ENCODE results near the gene TRIL.

- TF ChIP-seq, protein P1, sequence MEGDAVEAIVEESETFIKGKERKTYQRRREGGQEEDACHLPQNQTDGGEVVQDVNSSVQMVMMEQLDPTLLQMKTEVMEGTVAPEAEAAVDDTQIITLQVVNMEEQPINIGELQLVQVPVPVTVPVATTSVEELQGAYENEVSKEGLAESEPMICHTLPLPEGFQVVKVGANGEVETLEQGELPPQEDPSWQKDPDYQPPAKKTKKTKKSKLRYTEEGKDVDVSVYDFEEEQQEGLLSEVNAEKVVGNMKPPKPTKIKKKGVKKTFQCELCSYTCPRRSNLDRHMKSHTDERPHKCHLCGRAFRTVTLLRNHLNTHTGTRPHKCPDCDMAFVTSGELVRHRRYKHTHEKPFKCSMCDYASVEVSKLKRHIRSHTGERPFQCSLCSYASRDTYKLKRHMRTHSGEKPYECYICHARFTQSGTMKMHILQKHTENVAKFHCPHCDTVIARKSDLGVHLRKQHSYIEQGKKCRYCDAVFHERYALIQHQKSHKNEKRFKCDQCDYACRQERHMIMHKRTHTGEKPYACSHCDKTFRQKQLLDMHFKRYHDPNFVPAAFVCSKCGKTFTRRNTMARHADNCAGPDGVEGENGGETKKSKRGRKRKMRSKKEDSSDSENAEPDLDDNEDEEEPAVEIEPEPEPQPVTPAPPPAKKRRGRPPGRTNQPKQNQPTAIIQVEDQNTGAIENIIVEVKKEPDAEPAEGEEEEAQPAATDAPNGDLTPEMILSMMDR (IDR thresholded peaks at IDR 0.05; ENCODE audit: poor library complexity) = no peak
- TF ChIP-seq EZH2 (IDR thresholded peaks at IDR 0.05; ENCODE audit: borderline replicate concordance) = no peak
These were observed 16.5 kb downstream of the TRIL start for GRCh38 chr7:28941633-28942032.

All from hepatocyte (in vitro differentiated cells).